ENCODE data around the gene VNN1. TPM values are rescaled to one million over a fixed set of nuclear protein-coding genes. Genes with fewer than 3 reads are reported as not detected.

Gene VNN1
- total and polyA plus RNA-seq, 2 donors (not counting 3 experiments of a cell fraction or from before 2014, with no cell fraction given), result not detected

DNA sequence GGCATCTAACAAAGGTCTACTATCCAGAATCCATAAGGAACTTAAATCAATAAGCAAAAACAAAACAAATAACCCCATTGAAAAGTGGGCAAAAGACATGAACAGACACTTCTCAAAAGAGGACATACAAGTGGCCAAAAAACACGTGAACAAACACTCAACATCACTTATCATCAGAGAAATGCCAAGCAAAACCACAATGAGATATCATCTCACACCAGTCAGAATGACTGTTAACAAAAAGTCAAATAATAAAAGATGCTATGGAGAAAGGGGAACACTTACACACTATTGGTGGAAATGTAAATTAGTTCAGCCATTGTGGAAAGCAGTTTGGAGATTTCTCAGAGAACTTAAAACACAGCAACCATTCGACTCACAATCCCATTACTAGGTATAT is 19.4 kb upstream of the VNN1 start:
- POLR2A ChIA-PET, result no interaction called here
- DNase-seq (ENCODE audit: low read depth, low spot score) (no peak), FAIRE-seq (no peak)
- Histone ChIP-seq H3K27me3 (ENCODE audit: control insufficient read depth in 2 of 2, insufficient read depth in 2 of 2, low read length in 2 of 2) (no peaks in the 10 kb centered on the region), H3K36me3 (ENCODE audit: control insufficient read depth in 2 of 2, extremely low read depth in 1 of 2, insufficient read depth in 2 of 2, low read length in 2 of 2) (no peaks in the 10 kb centered on the region), H3K9me3 (replicated peaks; ENCODE audit: control insufficient read depth, insufficient read depth, low read length) (no peaks in the 10 kb centered on the region), H3K27ac (ENCODE audit: insufficient read depth, low read depth, low read length) (no peak overlapping the region), H2AFZ (ENCODE audit: low read depth, low read length) (no peak overlapping the region), H4K20me1 (replicated peaks; ENCODE audit: control insufficient read depth, extremely low read depth, insufficient read depth, low read length) (no peaks in the 10 kb centered on the region), H3K4me1 (ENCODE audit: control insufficient read depth, extremely low read depth, insufficient read depth, low read length) (no peaks in the 10 kb centered on the region), H3K9me1 (replicated peaks; ENCODE audit: control insufficient read depth, extremely low read depth, insufficient read depth, low read length) (no peaks in the 10 kb centered on the region), H3K9ac (replicated peaks; ENCODE audit: extremely low read depth, insufficient read depth, low read length) (no peak overlapping the region), H3K4me2 (ENCODE audit: insufficient read depth, low read length) (no peak overlapping the region), H3K4me3 (replicated peaks in 1 of 3; ENCODE audit: insufficient read depth in 1 of 3, low read depth in 1 of 3, low read length in 3 of 3) (no peak overlapping the region), H3K79me2 (ENCODE audit: control insufficient read depth, insufficient read depth, low read length) (no peaks in the 10 kb centered on the region)
- CTCF ChIA-PET, result interaction anchor here (1.3 to 1.4 kb wide), 2 partner anchors 9 to 19 kb away, joined by 3 to 5 read pairs; no protein-coding TSS in a partner anchor
- no peak for TF ChIP-seq EZH2 (IDR thresholded peaks at IDR 0.05; ENCODE audit: borderline replicate concordance, low read depth, low read length, severe bottlenecking)
- TF ChIP-seq, protein P1, sequence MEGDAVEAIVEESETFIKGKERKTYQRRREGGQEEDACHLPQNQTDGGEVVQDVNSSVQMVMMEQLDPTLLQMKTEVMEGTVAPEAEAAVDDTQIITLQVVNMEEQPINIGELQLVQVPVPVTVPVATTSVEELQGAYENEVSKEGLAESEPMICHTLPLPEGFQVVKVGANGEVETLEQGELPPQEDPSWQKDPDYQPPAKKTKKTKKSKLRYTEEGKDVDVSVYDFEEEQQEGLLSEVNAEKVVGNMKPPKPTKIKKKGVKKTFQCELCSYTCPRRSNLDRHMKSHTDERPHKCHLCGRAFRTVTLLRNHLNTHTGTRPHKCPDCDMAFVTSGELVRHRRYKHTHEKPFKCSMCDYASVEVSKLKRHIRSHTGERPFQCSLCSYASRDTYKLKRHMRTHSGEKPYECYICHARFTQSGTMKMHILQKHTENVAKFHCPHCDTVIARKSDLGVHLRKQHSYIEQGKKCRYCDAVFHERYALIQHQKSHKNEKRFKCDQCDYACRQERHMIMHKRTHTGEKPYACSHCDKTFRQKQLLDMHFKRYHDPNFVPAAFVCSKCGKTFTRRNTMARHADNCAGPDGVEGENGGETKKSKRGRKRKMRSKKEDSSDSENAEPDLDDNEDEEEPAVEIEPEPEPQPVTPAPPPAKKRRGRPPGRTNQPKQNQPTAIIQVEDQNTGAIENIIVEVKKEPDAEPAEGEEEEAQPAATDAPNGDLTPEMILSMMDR (IDR thresholded peaks at IDR 0.05; ENCODE audit: extremely low read depth in 1 of 2, insufficient read depth in 1 of 2, low read depth in 1 of 2, low read length in 2 of 2), result no peak
- TF ChIP-seq GATA2 (IDR thresholded peaks at IDR 0.05; ENCODE audit: insufficient read depth, insufficient read length, low read depth, low read length), result no peak
- TF ChIP-seq, protein P2, sequence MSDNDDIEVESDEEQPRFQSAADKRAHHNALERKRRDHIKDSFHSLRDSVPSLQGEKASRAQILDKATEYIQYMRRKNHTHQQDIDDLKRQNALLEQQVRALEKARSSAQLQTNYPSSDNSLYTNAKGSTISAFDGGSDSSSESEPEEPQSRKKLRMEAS (IDR thresholded peaks at IDR 0.05; ENCODE audit: insufficient read depth, insufficient read length), result no peak
- TF ChIP-seq FOS (IDR thresholded peaks at IDR 0.05; ENCODE audit: borderline replicate concordance, insufficient read depth, low read length), result no peak
- TF ChIP-seq POLR2AphosphoS5 (IDR thresholded peaks at IDR 0.05; ENCODE audit: insufficient read depth, low read depth, low read length), result no peak
- no peak for TF ChIP-seq MYC (IDR thresholded peaks at IDR 0.05; ENCODE audit: low read depth, low read length)
- intact Hi-C loops (cut with micrococcal nuclease) (no loop called here), dilution Hi-C loops (cut with MboI; ENCODE audit: extremely low pct_ligation_motif_present, low sequenced_read_pairs) (no loop called here)
- no TSS peak for BruUV-seq (replicated peaks)

All from endothelial cell of umbilical vein (primary cell).